IMR-90 (cell line): ENCODE results near the gene CAMTA1. TPM values are rescaled to one million over a fixed set of nuclear protein-coding genes. Genes with fewer than 3 reads are reported as not detected.

Experiments used
- ATAC-seq: fragments of 200-7000 bp; cut with Tn5 transposase; 2 replicates; pipeline ENCODE4 v1.9.1; 2020; ENCODE audit warnings: low read depth, mild to moderate bottlenecking, moderate library complexity
- BruUV-seq: library from RNA; stranded (reverse); fragments of 400-500 nt; replicated peaks from 2 replicates; lab custom pipeline; 2021; lab: Mats Ljungman, UMichigan
- CTCF ChIA-PET: fragments of 300-600 bp; formaldehyde crosslinking; extraction: SDS; loops from one replicate; lab custom pipeline; 2021; ENCODE audit warnings: antibody characterized with exemption; lab: Yijun Ruan, JAX
- POLR2A ChIA-PET: fragments of 300-600 bp; sonication (Branson Sonifier 250); formaldehyde crosslinking; loops from one replicate; lab custom pipeline; 2022; ENCODE audit warnings: antibody characterized with exemption; ENCODE audit not compliant: unreplicated experiment; lab: Charles Lee
- DNase-seq: peaks from one replicate; pipeline ENCODE4 v3.0.0; 2013
- H2AFZ ChIP-seq: replicated peaks from 2 replicates; pipeline ENCODE3; 2013; ENCODE audit warnings: low read length, mild to moderate bottlenecking; ENCODE audit not compliant: poor library complexity
- H2AK5ac ChIP-seq: 2 replicates; pipeline ENCODE4 v1.6.1; 2013; ENCODE audit warnings: low read depth, low read length, inconsistent platforms
- H2AK9ac ChIP-seq: replicated peaks from 2 replicates; pipeline ENCODE3; 2013; ENCODE audit warnings: mild to moderate bottlenecking, low read depth, low read length, moderate library complexity; ENCODE audit not compliant: poor library complexity
- H2BK120ac ChIP-seq: 2 replicates; pipeline ENCODE4 v1.6.1; 2013; ENCODE audit warnings: low read depth, low read length, inconsistent platforms
- H2BK15ac ChIP-seq: 3 replicates; pipeline ENCODE4 v1.6.1; 2013; ENCODE audit warnings: low read depth, low read length, inconsistent platforms
- H2BK20ac ChIP-seq: 2 replicates; pipeline ENCODE4 v1.6.1; 2013; ENCODE audit warnings: low read depth, mild to moderate bottlenecking, inconsistent platforms, low read length, moderate library complexity
- H2BK5ac ChIP-seq: 2 replicates; pipeline ENCODE4 v1.6.1; 2013; ENCODE audit warnings: mild to moderate bottlenecking, low read depth, low read length, inconsistent platforms; ENCODE audit not compliant: poor library complexity, severe bottlenecking
- H3K14ac ChIP-seq: replicated peaks from 2 replicates; pipeline ENCODE4 v1.6.1; 2013; ENCODE audit warnings: low read depth, low read length, inconsistent platforms
- H3K18ac ChIP-seq: 2 replicates; pipeline ENCODE4 v1.6.1; 2013; ENCODE audit warnings: low read depth, low read length, control low read depth
- H3K23ac ChIP-seq: 2 replicates; pipeline ENCODE4 v1.6.1; 2013; ENCODE audit warnings: low read depth, low read length, inconsistent platforms
- H3K27ac ChIP-seq: 2 replicates; pipeline ENCODE4 v1.5.1; 2013; ENCODE audit warnings: mild to moderate bottlenecking, control low read depth, low read length; ENCODE audit not compliant: insufficient read depth
- H3K27me3 ChIP-seq: 2 replicates; pipeline ENCODE4 v1.6.1; 2013; ENCODE audit warnings: low read length; ENCODE audit not compliant: control insufficient read depth, insufficient read depth
- H3K36me3 ChIP-seq: 2 replicates; pipeline ENCODE4 v1.6.1; 2013; ENCODE audit warnings: low read length, mixed read lengths; ENCODE audit not compliant: control insufficient read depth, insufficient read depth
- H3K4ac ChIP-seq: 2 replicates; pipeline ENCODE4 v1.6.1; 2013; ENCODE audit warnings: low read depth, low read length, inconsistent platforms
- H3K4me1 ChIP-seq: 2 replicates; pipeline ENCODE4 v1.6.1; 2013; ENCODE audit warnings: low read length, mixed read lengths; ENCODE audit not compliant: control insufficient read depth, insufficient read depth
- H3K4me2 ChIP-seq: 2 replicates; pipeline ENCODE4 v1.6.1; 2013; ENCODE audit warnings: low read depth, mild to moderate bottlenecking, control low read depth, low read length, moderate library complexity
- H3K4me3 ChIP-seq: 2 replicates; pipeline ENCODE4 v1.5.1; 2013; ENCODE audit warnings: low read depth, mild to moderate bottlenecking, control low read depth, low read length, moderate library complexity; ENCODE audit not compliant: insufficient read depth
- H3K56ac ChIP-seq: 2 replicates; pipeline ENCODE4 v1.6.1; 2013; ENCODE audit warnings: low read length, inconsistent platforms; ENCODE audit not compliant: insufficient read depth; ENCODE audit errors: extremely low read depth
- H3K79me1 ChIP-seq, 2 experiments: 2 replicates each; pipeline ENCODE4 v1.6.1; 2013; ENCODE audit warnings: low read length in 2 of 2, inconsistent platforms in 1 of 2, low read depth in 1 of 2
- H3K9ac ChIP-seq: 2 replicates; pipeline ENCODE4 v1.6.1; 2013; ENCODE audit warnings: low read depth, low read length, control low read depth
- H3K9me1 ChIP-seq: 2 replicates; pipeline ENCODE4 v1.6.1; 2013; ENCODE audit warnings: low read length, inconsistent platforms; ENCODE audit not compliant: insufficient read depth
- H3K9me3 ChIP-seq: 2 replicates; pipeline ENCODE4 v1.6.1; 2013; ENCODE audit warnings: low read length; ENCODE audit not compliant: control insufficient read depth, insufficient read depth
- H4K20me1 ChIP-seq: 2 replicates; pipeline ENCODE4 v1.6.1; 2013; ENCODE audit warnings: low read length, inconsistent platforms; ENCODE audit not compliant: insufficient read depth
- H4K5ac ChIP-seq: 2 replicates; pipeline ENCODE4 v1.6.1; 2013; ENCODE audit warnings: mild to moderate bottlenecking, low read depth, low read length, control low read depth
- H4K8ac ChIP-seq, 2 experiments: 2 replicates each; pipeline ENCODE4 v1.6.1; 2013; ENCODE audit warnings: low read depth in 2 of 2, low read length in 2 of 2, control low read depth in 1 of 2, inconsistent platforms in 1 of 2
- H4K91ac ChIP-seq: 2 replicates; pipeline ENCODE4 v1.6.1; 2013; ENCODE audit warnings: low read depth, low read length, inconsistent platforms; ENCODE audit not compliant: insufficient read depth
- CEBPB ChIP-seq: IDR thresholded peaks from 2 replicates; pipeline ENCODE4 v1.6.1; 2012; ENCODE audit warnings: low read depth, low read length, improper control_type of control experiment
- CTCF ChIP-seq: conservative IDR thresholded peaks from 2 replicates; pipeline ENCODE4 v1.5.1; 2012; ENCODE audit warnings: mild to moderate bottlenecking, low read depth, low read length, improper control_type of control experiment
- ELK1 ChIP-seq: fragments of 150-350 bp; IDR thresholded peaks from 2 replicates; pipeline ENCODE4 v1.6.1; 2016; ENCODE audit warnings: low read depth, mild to moderate bottlenecking, low read length, moderate library complexity, borderline replicate concordance
- FOS ChIP-seq: fragments of 150-350 bp; IDR thresholded peaks from 2 replicates; pipeline ENCODE4 v1.6.1; 2016; ENCODE audit warnings: low read depth, low read length
- MAFK ChIP-seq: IDR thresholded peaks from 2 replicates; pipeline ENCODE4 v1.6.1; 2012; ENCODE audit warnings: low read depth, low read length, improper control_type of control experiment
- MAZ ChIP-seq: IDR thresholded peaks from 2 replicates; pipeline ENCODE4 v1.6.1; 2012; ENCODE audit warnings: low read depth, mild to moderate bottlenecking, low read length, improper control_type of control experiment, moderate library complexity, borderline replicate concordance
- MXI1 ChIP-seq: IDR thresholded peaks from 2 replicates; pipeline ENCODE4 v1.6.1; 2012; ENCODE audit warnings: low read depth, mild to moderate bottlenecking, low read length, moderate library complexity, borderline replicate concordance
- POLR2A ChIP-seq: IDR thresholded peaks from 2 replicates; pipeline ENCODE4 v1.6.1; 2012; ENCODE audit warnings: mild to moderate bottlenecking, low read depth, low read length
- RCOR1 ChIP-seq: IDR thresholded peaks from 2 replicates; pipeline ENCODE4 v1.6.1; 2012; ENCODE audit warnings: mild to moderate bottlenecking, low read length, improper control_type of control experiment; ENCODE audit not compliant: insufficient replicate concordance
- WGBS, 2 experiments: methylation state at CpG; one replicate each; pipeline versions ENCODE4 v1.1.5 to v1.1.7; 2013; ENCODE audit warnings: missing lambda C conversion rate in 2 of 2; ENCODE audit not compliant: insufficient read length in 1 of 2; ENCODE audit errors: extremely low coverage in 2 of 2; 5-methylcytosine and 5-hydroxymethylcytosine counted together
- dilution Hi-C: fragments of 300-500 bp; cut with HindIII; formaldehyde crosslinking; loops from one replicate; pipeline ENCODE4 v1.14.3; 2018; ENCODE audit warnings: low sequenced_read_pairs; ENCODE audit not compliant: unreplicated experiment
- in situ Hi-C: fragments of 300-500 bp; cut with MboI; formaldehyde crosslinking; loops from 3 replicates; pipeline ENCODE4 v1.14.3; 2019; ENCODE audit warnings: low sequenced_read_pairs, inconsistent platforms, mixed read lengths
- intact Hi-C: fragments of 100-400 bp; cut with micrococcal nuclease; formaldehyde crosslinking; loops from 2 replicates; pipeline ENCODE4 v1.10.0; 2022
- polyA plus RNA-seq, 3 experiments: library from polyadenylated mRNA; depleted of rRNA; stranded (reverse); fragments of >200 nt; gene quantifications; 2 replicates each; pipeline ENCODE4 v1.2.3, GENCODE V29; 2012; ENCODE audit warnings: low replicate concordance in 1 of 3
- total RNA-seq: library from RNA; depleted of rRNA; stranded (reverse); fragments of >200 nt; gene quantifications from 2 replicates; pipeline ENCODE4 v1.2.3, GENCODE V29; 2012

CAMTA1 gene
- total and polyA plus RNA-seq, 2 of the 4 experiments (the other 2 are of a cell fraction) = 35.5 to 74.3 TPM

- Histone ChIP-seq H2BK120ac (no peak overlapping the region), H3K9ac (no peak overlapping the region), H3K9me3 (no peaks in the 10 kb centered on the region), H3K27me3 (peaks cover 6% of the 10 kb centered on the region), H4K91ac (no peak overlapping the region), H3K79me1 (no peaks in the 10 kb centered on the region), H3K4me1 (no peaks in the 10 kb centered on the region), H2BK15ac (no peak overlapping the region), H2AK5ac (no peak overlapping the region), H3K4ac (no peak overlapping the region), H3K14ac (no peak overlapping the region), H3K23ac (no peak overlapping the region), H3K9me1 (no peaks in the 10 kb centered on the region), H2AK9ac (no peak overlapping the region), H3K27ac (no peak overlapping the region), H2BK5ac (no peak overlapping the region), H3K56ac (no peak overlapping the region), H3K4me3 (no peak overlapping the region), H4K8ac (no peak overlapping the region), H2AFZ (no peak overlapping the region), H3K36me3 (no peaks in the 10 kb centered on the region), H4K5ac (no peak overlapping the region), H3K4me2 (no peak overlapping the region), H4K20me1 (no peaks in the 10 kb centered on the region; the same call in 1 of the 2 replicates), H2BK20ac (no peak overlapping the region), H3K18ac (no peak overlapping the region)
- TF ChIP-seq POLR2A (no peak), CEBPB (no peak), ELK1 (no peak), MAZ (no peak), MAFK (no peak), MXI1 (no peak), CTCF (no peak), RCOR1 (no peak), FOS (no peak)
- dilution Hi-C loops = no loop called here
- POLR2A ChIA-PET = no interaction called here
- CTCF ChIA-PET = no interaction called here
- no TSS peak for BruUV-seq
- in situ Hi-C loops = no loop called here
- intact Hi-C loops = no loop called here
- no CpG with 5 or more reads among the region's 6 CpGs for WGBS, 2 experiments
- DNase-seq = no peak
- ATAC-seq = no peak
Measured at GRCh38 chr1:7360526-7360925, 575.3 kb downstream of the CAMTA1 start.
